ENCODE results near the gene IFT20. TPM values are rescaled to one million over a fixed set of nuclear protein-coding genes. Genes with fewer than 3 reads are reported as not detected.

IFT20 gene
- total and polyA plus RNA-seq, 2 donors (not counting 1 experiment from before 2014, with no cell fraction given): 51.4 to 53.7 TPM

DNA sequence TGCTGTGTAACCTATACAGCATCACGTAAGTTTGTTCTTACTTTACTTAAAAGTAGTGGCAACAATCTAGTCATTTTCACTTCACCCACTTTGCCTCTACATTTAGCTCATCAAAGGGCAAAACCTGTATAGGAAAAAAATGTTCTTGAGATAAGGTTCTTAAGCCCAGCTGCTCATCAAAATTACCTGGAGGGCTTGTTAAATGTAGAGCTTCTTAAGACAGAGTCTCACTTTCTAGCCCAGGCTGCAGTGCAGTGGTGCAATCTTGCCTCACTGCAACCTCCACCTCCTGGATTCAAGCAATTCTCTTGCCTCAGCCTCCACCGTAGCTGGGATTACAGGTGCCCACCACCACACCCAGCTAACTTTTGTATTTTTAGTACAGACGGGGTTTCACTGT, 54.4 kb downstream of the IFT20 start:
- no peaks in the 10 kb centered on the region for H4K20me1 ChIP-seq (ENCODE audit: control insufficient read depth, extremely low read depth, insufficient read depth, low read length)
- no peaks in the 10 kb centered on the region for H3K9me3 ChIP-seq (ENCODE audit: control insufficient read depth, insufficient read depth, low read depth, low read length)
- H2AFZ ChIP-seq (ENCODE audit: low read length): no peak overlapping the region
- no peak overlapping the region for H3K27ac ChIP-seq (ENCODE audit: insufficient read depth, low read length)
- no peak overlapping the region for H3K9ac ChIP-seq (ENCODE audit: insufficient read depth, low read length)
- no peak overlapping the region for H3K4me3 ChIP-seq (replicated peaks in 1 of 4; ENCODE audit: control extremely low read depth in 1 of 4, insufficient read depth in 1 of 4, low read depth in 3 of 4, low read length in 4 of 4)
- H3K4me2 ChIP-seq (ENCODE audit: extremely low read depth, insufficient read depth, low read length): no peak overlapping the region
- no peak for DNase-seq (ENCODE audit: low read depth in 2 of 2)
- H3K4me1 ChIP-seq (ENCODE audit: control insufficient read depth, extremely low read depth, insufficient read depth, low read length): peaks cover 6% of the 10 kb centered on the region
- no peaks in the 10 kb centered on the region for H3K79me2 ChIP-seq (ENCODE audit: control insufficient read depth, insufficient read depth, low read length)
- TF ChIP-seq, protein P1, sequence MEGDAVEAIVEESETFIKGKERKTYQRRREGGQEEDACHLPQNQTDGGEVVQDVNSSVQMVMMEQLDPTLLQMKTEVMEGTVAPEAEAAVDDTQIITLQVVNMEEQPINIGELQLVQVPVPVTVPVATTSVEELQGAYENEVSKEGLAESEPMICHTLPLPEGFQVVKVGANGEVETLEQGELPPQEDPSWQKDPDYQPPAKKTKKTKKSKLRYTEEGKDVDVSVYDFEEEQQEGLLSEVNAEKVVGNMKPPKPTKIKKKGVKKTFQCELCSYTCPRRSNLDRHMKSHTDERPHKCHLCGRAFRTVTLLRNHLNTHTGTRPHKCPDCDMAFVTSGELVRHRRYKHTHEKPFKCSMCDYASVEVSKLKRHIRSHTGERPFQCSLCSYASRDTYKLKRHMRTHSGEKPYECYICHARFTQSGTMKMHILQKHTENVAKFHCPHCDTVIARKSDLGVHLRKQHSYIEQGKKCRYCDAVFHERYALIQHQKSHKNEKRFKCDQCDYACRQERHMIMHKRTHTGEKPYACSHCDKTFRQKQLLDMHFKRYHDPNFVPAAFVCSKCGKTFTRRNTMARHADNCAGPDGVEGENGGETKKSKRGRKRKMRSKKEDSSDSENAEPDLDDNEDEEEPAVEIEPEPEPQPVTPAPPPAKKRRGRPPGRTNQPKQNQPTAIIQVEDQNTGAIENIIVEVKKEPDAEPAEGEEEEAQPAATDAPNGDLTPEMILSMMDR (conservative IDR thresholded peaks at IDR 0.05 in 1 of 2, IDR thresholded peaks at IDR 0.05 in 1 of 2; ENCODE audit: low read depth in 1 of 2, low read length in 2 of 2): no peak
- no peak for TF ChIP-seq EZH2 (IDR thresholded peaks at IDR 0.05; ENCODE audit: low read length, missing control alignments)
- no peaks in the 10 kb centered on the region for H3K36me3 ChIP-seq (ENCODE audit: control insufficient read depth, insufficient read depth, low read length)
- no peaks in the 10 kb centered on the region for H3K27me3 ChIP-seq (ENCODE audit: control insufficient read depth, insufficient read depth, low read length)

DNA sequence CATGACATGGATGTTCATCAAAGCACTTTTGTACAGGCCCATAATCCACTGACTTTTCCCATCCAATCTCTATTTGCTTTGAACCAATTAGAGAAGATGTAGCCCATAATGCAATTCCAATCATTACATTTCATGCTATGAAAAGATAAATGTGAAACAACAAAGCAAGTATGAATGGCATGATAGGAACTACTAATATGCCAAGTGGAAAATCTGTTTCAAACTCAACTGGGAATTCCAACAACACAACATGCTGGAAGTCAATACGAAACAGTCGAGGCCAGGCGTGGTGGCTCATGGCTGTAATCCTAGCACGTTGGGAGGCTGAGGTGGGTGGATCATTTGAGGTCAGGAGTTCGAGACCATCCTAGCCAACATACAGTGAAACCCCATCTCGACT, 55.9 kb downstream of the IFT20 start:
- H4K20me1 ChIP-seq (ENCODE audit: control insufficient read depth, extremely low read depth, insufficient read depth, low read length): no peaks in the 10 kb centered on the region
- no peaks in the 10 kb centered on the region for H3K79me2 ChIP-seq (ENCODE audit: control insufficient read depth, insufficient read depth, low read length)
- H3K4me1 ChIP-seq (ENCODE audit: control insufficient read depth, extremely low read depth, insufficient read depth, low read length): peaks cover 6% of the 10 kb centered on the region
- no peaks in the 10 kb centered on the region for H3K36me3 ChIP-seq (ENCODE audit: control insufficient read depth, insufficient read depth, low read length)
- no peak overlapping the region for H2AFZ ChIP-seq (ENCODE audit: low read length)
- no peak overlapping the region for H3K4me3 ChIP-seq (replicated peaks in 1 of 4; ENCODE audit: control extremely low read depth in 1 of 4, insufficient read depth in 1 of 4, low read depth in 3 of 4, low read length in 4 of 4)
- no peaks in the 10 kb centered on the region for H3K9me3 ChIP-seq (ENCODE audit: control insufficient read depth, insufficient read depth, low read depth, low read length)
- no peak overlapping the region for H3K4me2 ChIP-seq (ENCODE audit: extremely low read depth, insufficient read depth, low read length)
- H3K27me3 ChIP-seq (ENCODE audit: control insufficient read depth, insufficient read depth, low read length): peaks cover 4% of the 10 kb centered on the region
- no peak for TF ChIP-seq EZH2 (IDR thresholded peaks at IDR 0.05; ENCODE audit: low read length, missing control alignments)
- TF ChIP-seq, protein P1 (conservative IDR thresholded peaks at IDR 0.05 in 1 of 2, IDR thresholded peaks at IDR 0.05 in 1 of 2; ENCODE audit: low read depth in 1 of 2, low read length in 2 of 2): no peak
- no peak overlapping the region for H3K27ac ChIP-seq (ENCODE audit: insufficient read depth, low read length)
- H3K9ac ChIP-seq (ENCODE audit: insufficient read depth, low read length): no peak overlapping the region
- peak in 1 of 2 donors; percentile 82 for DNase-seq (ENCODE audit: low read depth in 2 of 2)

Other genes with a start within 250 kb of the IFT20 start
- gene TMEM97, start 16.3 kb downstream of the IFT20 start, total RNA-seq: 16.9 and 43.6 TPM in 2 replicates
- 34.4 and 52.5 TPM in 2 replicates for gene TMEM97, start 16.3 kb downstream of the IFT20 start, polyA plus RNA-seq
- 19.8 and 23.0 TPM in 2 replicates for gene TNFAIP1, start 289 bp upstream of the IFT20 start, total RNA-seq
- gene TNFAIP1, start 289 bp upstream of the IFT20 start, polyA plus RNA-seq: 40.1 and 40.7 TPM in 2 replicates
- 71.9 and 79.3 TPM in 2 replicates for gene POLDIP2, start 22.1 kb upstream of the IFT20 start, total RNA-seq
- gene POLDIP2, start 22.1 kb upstream of the IFT20 start, polyA plus RNA-seq: 89.2 and 111 TPM in 2 replicates
- not detected in 2 replicates for gene SEBOX, start 29.7 kb upstream of the IFT20 start, total RNA-seq
- not detected in 2 replicates for gene SEBOX, start 29.7 kb upstream of the IFT20 start, polyA plus RNA-seq
- 0.17 and 0.51 TPM in 2 replicates for gene VTN, start 34.8 kb upstream of the IFT20 start, total RNA-seq
- 0.46 and 3.5 TPM in 2 replicates for gene VTN, start 34.8 kb upstream of the IFT20 start, polyA plus RNA-seq
- 3.1 TPM in 2 replicates for gene SARM1, start 36.2 kb upstream of the IFT20 start, total RNA-seq
- gene SARM1, start 36.2 kb upstream of the IFT20 start, polyA plus RNA-seq: 8.1 and 10.8 TPM in 2 replicates
- 3.6 and 5.1 TPM in 2 replicates for gene SLC46A1, start 70.7 kb upstream of the IFT20 start, total RNA-seq
- gene SLC46A1, start 70.7 kb upstream of the IFT20 start, polyA plus RNA-seq: 2.9 and 4.6 TPM in 2 replicates
- gene SLC13A2, start 138.2 kb upstream of the IFT20 start, total RNA-seq: not detected in 2 replicates
- gene SLC13A2, start 138.2 kb upstream of the IFT20 start, polyA plus RNA-seq: not detected in 2 replicates
- gene FOXN1, start 170.9 kb upstream of the IFT20 start, total RNA-seq: not detected in 2 replicates
- not detected in 2 replicates for gene FOXN1, start 170.9 kb upstream of the IFT20 start, polyA plus RNA-seq
- gene UNC119, start 217.2 kb upstream of the IFT20 start, total RNA-seq: 16.9 and 19.2 TPM in 2 replicates
- 24.6 and 26.4 TPM in 2 replicates for gene UNC119, start 217.2 kb upstream of the IFT20 start, polyA plus RNA-seq
- gene PIGS, start 236.1 kb upstream of the IFT20 start, total RNA-seq: 32.6 and 53.7 TPM in 2 replicates
- 59.9 and 68.4 TPM in 2 replicates for gene PIGS, start 236.1 kb upstream of the IFT20 start, polyA plus RNA-seq
- gene ALDOC, start 241.4 kb upstream of the IFT20 start, total RNA-seq: 59.3 and 91.3 TPM in 2 replicates
- gene ALDOC, start 241.4 kb upstream of the IFT20 start, polyA plus RNA-seq: 47.3 and 111 TPM in 2 replicates

All from fibroblast of lung (primary cell).